ENCODE data around the gene STARD3.

Gene STARD3

GRCh38 chr17:39639043-39639442 lies 2.1 kb downstream of the STARD3 start:
- no peak for DNase-seq (ENCODE audit: low read depth)

GRCh38 chr17:39639566-39640458 lies 2.9 kb downstream of the STARD3 start:
- no peak for DNase-seq (ENCODE audit: low read depth)

- DNase-seq (ENCODE audit: low read depth): no peak
Observed at GRCh38 chr17:39640591-39641031, 3.7 kb downstream of the STARD3 start.

DNA sequence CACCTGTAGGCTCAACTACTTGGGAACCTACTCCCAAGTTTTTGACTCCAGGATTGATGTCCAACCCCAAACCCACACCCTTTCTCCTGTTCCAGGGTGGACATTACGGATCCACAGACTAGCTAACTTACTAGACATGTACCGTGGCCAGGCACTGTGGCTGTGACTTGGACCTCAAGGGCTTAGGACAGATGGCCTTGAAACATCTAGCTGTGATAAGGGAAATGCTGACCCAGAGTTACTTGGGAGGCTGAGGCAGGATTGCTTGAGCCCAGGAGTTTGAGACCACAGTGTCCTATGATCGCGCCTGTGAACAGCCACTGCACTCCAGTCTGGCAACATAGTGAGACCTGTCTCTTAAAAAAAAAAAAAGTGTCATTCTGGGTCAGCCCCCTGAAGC lies 4.2 kb downstream of the STARD3 start:
- no peak for DNase-seq (ENCODE audit: low read depth)

DNA sequence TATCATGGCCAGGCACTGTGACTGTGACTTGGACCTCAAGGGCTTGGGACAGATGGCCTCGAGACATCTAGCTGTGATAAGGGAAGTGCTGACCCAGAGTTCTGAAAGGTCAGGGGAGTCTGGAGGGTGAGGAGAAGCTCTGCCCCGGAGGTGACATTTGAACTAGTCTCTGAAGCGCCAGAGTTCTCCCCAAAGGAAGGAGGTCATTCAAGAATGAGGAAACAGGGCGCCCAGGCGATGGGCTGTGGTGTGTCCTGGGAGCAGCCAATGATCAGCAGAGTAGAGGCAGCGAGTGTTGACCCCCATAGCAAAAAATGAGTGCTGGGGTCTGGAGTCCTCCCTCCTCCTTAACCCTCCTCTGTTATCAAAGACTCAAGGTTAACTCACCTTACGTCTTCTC lies 4.9 kb downstream of the STARD3 start:
- no peak for DNase-seq (ENCODE audit: low read depth)

DNA sequence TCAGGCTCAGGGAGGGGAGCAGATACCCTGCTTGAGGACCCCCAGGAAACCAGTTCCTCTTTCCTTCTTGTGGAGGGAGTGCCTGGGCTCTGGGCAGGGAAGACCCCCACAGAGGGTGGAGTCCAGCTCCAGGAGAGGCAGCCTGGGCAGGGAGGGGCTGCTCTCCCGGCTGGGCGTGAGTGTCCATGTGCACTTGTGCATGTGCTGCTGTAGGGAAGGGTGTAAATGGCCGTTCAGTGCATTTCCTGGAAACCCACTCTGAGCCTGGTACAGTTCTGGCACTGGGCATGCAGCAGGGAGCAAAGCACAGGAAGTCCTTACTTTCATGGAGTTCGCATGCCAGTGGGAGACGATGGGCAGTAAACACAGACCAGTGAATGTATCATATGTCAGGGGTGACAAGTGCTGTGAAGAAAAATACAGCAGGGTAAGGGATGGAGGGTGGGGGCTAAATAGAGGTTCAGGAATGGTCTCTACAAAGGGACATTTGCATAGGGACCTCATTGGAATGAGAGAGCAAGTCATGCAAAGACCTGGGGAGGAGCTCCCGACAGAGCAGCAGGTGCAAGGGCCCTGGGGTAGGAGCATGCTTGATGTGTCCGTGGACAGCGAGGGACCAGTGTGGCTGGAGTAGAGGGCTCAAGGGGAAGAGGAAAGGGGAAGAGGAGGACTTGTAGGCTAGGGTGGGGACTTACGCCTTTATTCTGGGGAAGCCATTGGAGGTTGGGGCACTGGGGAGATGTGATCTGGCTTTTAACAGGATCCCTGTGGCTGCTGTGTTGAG lies 5.5 kb downstream of the STARD3 start:
- DNase-seq (ENCODE audit: low read depth): no peak

- DNase-seq (ENCODE audit: low read depth): no peak
Observed at GRCh38 chr17:39643271-39643670, 6.3 kb downstream of the STARD3 start.

- DNase-seq (ENCODE audit: low read depth): no peak
Observed at GRCh38 chr17:39647256-39647655, 10.3 kb downstream of the STARD3 start.

DNA sequence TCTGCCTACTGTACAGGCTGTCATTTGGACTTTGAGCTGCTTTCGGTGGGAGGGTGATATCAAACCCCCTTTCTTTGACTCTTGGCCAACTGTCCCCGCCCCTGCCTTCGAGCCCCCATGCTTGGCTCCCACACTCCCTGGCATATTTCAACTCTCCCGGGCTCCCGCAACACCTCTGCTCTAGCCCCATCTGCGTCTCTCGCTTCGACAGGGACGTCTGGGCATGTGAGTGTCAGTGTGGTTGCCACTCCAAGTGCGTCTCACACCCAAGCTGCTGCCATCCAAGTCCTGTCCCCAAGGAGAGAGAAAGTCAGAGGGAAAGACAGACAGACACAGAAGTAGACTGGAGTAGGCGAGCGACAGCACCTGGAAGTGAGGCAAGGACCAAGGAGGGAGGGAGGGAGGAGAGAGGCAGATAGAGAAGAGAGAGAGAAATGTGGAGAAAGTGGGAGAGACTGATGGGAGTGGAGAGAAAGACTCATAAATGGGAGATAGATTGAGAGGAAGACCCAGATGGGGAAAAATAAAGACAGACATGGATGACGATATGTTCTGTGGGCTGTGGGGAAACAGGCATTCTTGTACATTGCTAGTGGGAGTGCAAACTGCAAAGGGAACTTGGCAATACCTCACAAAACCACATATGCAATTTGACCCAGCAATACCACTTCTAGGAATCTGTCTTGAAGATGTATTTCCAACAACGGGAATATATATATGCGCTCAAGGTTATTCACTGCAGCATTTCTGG lies 11.8 kb downstream of the STARD3 start:
- DNase-seq (ENCODE audit: low read depth): no peak

DNA sequence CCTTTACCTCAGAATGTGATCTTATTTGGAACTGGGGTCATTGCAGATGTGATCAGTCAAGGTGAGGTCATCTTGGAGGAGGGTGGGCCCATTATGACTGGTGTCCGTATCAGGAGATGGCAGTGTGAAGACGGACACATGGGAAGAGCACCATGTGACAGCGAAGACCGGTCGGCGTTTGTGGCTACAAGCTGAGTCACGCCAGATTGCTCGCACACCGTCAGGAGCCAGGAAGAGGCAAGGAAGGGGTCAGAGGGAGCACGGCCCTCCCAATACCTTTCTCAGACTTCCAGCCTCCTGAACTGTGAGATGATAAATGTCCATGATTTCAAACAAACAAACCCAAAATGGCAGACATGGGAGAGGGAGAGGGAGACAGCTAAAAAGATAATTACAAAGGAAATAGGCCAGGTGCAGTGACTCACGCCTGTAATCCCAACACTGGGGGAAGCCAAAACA lies 13.2 kb downstream of the STARD3 start:
- no peak for DNase-seq (ENCODE audit: low read depth)

GRCh38 chr17:39651923-39652586 lies 15.1 kb downstream of the STARD3 start:
- no peak for DNase-seq (ENCODE audit: low read depth)

DNA sequence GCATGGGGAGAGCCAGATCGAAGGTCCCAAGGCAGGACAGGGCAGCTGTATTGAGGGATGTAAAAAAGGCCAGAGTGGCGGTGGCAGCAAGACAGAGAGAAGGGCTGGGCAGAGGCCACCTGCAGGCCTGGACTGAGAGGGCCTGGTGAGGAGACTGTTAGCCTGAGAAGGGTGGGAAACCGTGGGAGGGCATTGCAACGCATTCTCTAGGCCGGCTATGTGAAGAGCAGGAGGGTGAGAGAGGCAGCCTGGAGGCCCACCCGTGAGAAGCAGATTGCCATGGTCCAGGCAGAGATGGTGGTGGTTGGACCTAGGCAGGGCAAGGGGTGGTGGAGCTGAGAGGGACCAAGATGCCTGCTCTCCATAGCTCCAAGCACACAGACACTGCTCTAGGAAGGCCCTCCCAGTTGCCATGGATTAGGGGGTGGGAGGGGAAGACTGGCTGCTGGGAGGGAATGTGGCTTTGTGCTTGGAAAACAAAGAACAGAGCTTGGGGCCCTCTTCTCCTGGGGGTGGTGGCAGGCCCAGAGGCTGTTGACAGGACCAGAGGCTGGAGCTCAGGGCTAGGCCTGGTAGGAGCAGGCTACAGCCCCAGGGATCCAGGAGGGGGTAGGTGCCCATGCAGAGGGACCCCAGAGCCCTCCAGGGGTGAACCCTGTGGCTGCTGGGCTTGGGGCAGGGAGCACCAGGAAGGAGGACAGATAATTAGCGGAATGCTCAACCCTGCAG lies 15.8 kb downstream of the STARD3 start:
- DNase-seq (ENCODE audit: low read depth): no peak

- DNase-seq (ENCODE audit: low read depth): no peak
Observed at GRCh38 chr17:39653316-39653661, 16.3 kb downstream of the STARD3 start.

DNA sequence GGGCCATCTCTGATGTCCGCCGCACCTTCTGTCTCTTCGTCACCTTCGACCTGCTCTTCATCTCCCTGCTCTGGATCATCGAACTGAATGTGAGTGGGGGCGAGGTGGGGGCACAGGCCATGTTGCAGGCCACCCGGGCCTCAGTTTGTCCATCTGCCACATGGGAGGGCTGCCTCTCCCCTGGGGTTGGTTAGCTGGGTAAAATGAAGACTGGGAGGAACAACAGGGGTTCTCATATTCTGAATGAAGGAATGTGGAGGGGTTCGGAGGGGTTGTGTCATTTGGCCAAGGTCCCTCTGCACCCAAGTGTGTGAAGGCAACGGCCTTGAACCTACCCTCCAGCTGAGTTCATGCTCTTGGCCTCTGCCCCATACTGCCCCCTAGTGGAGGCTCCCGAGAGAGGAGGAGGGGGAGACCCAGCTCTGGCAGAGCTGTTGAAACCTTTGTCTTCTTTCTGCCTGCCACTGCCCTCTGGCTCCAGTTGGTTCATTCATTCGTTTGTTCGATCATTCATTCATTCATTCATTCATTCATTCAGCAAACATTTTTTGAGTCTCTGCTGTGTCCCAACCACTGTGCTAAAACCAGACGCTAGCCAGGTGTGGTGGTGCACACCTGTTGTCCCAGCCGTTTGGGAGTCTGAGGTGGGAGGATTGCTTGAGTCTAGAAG lies 16.9 kb downstream of the STARD3 start:
- peak; percentile 60 for DNase-seq (ENCODE audit: low read depth)

GRCh38 chr17:39655105-39655504 lies 18.2 kb downstream of the STARD3 start:
- DNase-seq (ENCODE audit: low read depth): no peak

DNA sequence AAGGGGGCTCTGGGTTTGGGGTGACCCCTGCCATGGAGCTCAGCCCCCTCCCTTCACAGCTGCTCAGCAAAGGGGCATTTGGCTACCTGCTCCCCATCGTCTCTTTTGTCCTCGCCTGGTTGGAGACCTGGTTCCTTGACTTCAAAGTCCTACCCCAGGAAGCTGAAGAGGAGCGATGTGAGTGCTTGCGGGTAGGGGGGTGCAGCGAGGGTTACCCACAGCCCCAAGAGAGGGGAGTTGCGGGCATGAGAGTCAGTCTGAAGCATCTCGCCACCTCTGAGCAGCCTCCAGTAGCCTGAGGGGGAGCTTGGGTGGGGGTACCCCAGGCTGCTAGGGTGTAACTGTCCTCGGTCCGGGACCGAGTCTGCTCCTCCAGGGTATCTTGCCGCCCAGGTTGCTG lies 21.4 kb downstream of the STARD3 start:
- DNase-seq (ENCODE audit: low read depth): no peak

GRCh38 chr17:39658760-39659159 lies 21.8 kb downstream of the STARD3 start:
- DNase-seq (ENCODE audit: low read depth): no peak

- DNase-seq (ENCODE audit: low read depth): no peak
Observed at GRCh38 chr17:39659279-39660010, 22.5 kb downstream of the STARD3 start.

GRCh38 chr17:39660011-39660360 lies 23.0 kb downstream of the STARD3 start:
- DNase-seq (ENCODE audit: low read depth): no peak
